A549 (cell line): Measurements from ENCODE around the gene RAB17. TPM values are rescaled to one million over a fixed set of nuclear protein-coding genes. Genes with fewer than 3 reads are reported as not detected.

ENCODE experiments used
- ATAC-seq, 2 experiments: fragments of 200-7000 bp in 1 of 2; fragments of >200 bp in 1 of 2; cut with Nextera tagmentation in 1 of 2; cut with Tn5 transposase in 1 of 2; 3 replicates each; pipeline versions ENCODE4 v1.8.0 to v1.9.1; 2018 to 2020; ENCODE audit warnings: mild to moderate bottlenecking in 1 of 2, moderate library complexity in 1 of 2
- CTCF ChIA-PET: fragments of 300-600 bp; sonication (Branson Sonifier 250); formaldehyde crosslinking; extraction: SDS; loops from one replicate; lab custom pipeline; 2021; ENCODE audit warnings: antibody characterized with exemption, inconsistent platforms; lab: Yijun Ruan, JAX
- POLR2A ChIA-PET: fragments of 350-600 bp; formaldehyde crosslinking; extraction: SDS; loops from one replicate; lab custom pipeline; 2021; ENCODE audit warnings: antibody characterized with exemption, inconsistent platforms; lab: Yijun Ruan, JAX
- DNase-seq, 2 experiments: peaks; one replicate each; pipeline versions ENCODE4 v3.0.0 to v3.0.0-alpha.2; 2011 to 2016; ENCODE audit warnings: low read depth in 1 of 2, low spot score in 1 of 2
- FAIRE-seq: peaks from 2 replicates; lab custom pipeline; 2011; peaks lifted over from hg19 to GRCh38; lab: Jason Lieb, UNC
- H3K27ac ChIP-seq, 2 experiments: fragments of >200 bp; sonication (Bioruptor Twin); formaldehyde crosslinking; 3 replicates each; pipeline ENCODE4 v1.5.1; 2016 to 2017
- H3K4me1 ChIP-seq: fragments of >200 bp; sonication (Bioruptor Twin); formaldehyde crosslinking; 3 replicates; pipeline ENCODE4 v1.6.1; 2016
- H3K4me2 ChIP-seq: fragments of >200 bp; sonication (Bioruptor Twin); formaldehyde crosslinking; 3 replicates; pipeline ENCODE4 v1.6.1; 2016
- H3K4me3 ChIP-seq: fragments of >200 bp; sonication (Bioruptor Twin); formaldehyde crosslinking; 3 replicates; pipeline ENCODE4 v1.5.1; 2016
- H3K9me3 ChIP-seq: fragments of >200 bp; sonication (Bioruptor Twin); formaldehyde crosslinking; 3 replicates; pipeline ENCODE4 v1.6.1; 2016
- CHD4 ChIP-seq: fragments of 200-600 bp; sonication (generic); IDR thresholded peaks from 2 replicates; pipeline ENCODE4 v1.6.1; 2016; ENCODE audit warnings: antibody characterized with exemption, mild to moderate bottlenecking, borderline replicate concordance
- ELK1 ChIP-seq: fragments of 150-350 bp; IDR thresholded peaks from 2 replicates; pipeline ENCODE4 v1.6.1; 2014; ENCODE audit warnings: low read depth, mild to moderate bottlenecking, low read length
- ESRRA ChIP-seq: fragments of 150-350 bp; IDR thresholded peaks from 2 replicates; pipeline ENCODE4 v1.6.1; 2014; ENCODE audit warnings: mild to moderate bottlenecking, low read length, borderline replicate concordance
- FOSL2 ChIP-seq, 2 experiments: fragments of 450-650 bp in 1 of 2; fragments of >200 bp in 1 of 2; sonication (Bioruptor Twin) in 1 of 2; formaldehyde crosslinking; IDR thresholded peaks; 2 replicates each; pipeline versions ENCODE4 v1.5.0 to v1.6.1; 2016 to 2020; ENCODE audit warnings: mild to moderate bottlenecking in 1 of 2, moderate library complexity in 1 of 2
- FOXS1 ChIP-seq: fragments of 250-450 bp; sonication (Bioruptor Pico); IDR thresholded peaks from 2 replicates; pipeline ENCODE4 v1.5.0; 2020; ENCODE audit warnings: mild to moderate bottlenecking, moderate library complexity
- HES2 ChIP-seq: fragments of >200 bp; sonication (Bioruptor Twin); formaldehyde crosslinking; IDR thresholded peaks from 2 replicates; pipeline ENCODE4 v1.6.1; 2016
- HOXA7 ChIP-seq: fragments of 250-450 bp; sonication (Bioruptor Pico); IDR thresholded peaks from 2 replicates; pipeline ENCODE4 v1.5.0; 2020; ENCODE audit warnings: mild to moderate bottlenecking, moderate library complexity
- HOXB5 ChIP-seq: fragments of 250-450 bp; sonication (Bioruptor Pico); IDR thresholded peaks from 2 replicates; pipeline ENCODE4 v1.5.0; 2020; ENCODE audit warnings: mild to moderate bottlenecking, moderate library complexity
- JUNB ChIP-seq: fragments of >200 bp; sonication (Bioruptor Twin); formaldehyde crosslinking; IDR thresholded peaks from 2 replicates; pipeline ENCODE4 v1.6.1; 2016
- MAFK ChIP-seq: fragments of 450-650 bp; IDR thresholded peaks from 2 replicates; pipeline ENCODE4 v1.6.1; 2014; ENCODE audit not compliant: partially characterized antibody
- MYC ChIP-seq: IDR thresholded peaks from 2 replicates; pipeline ENCODE4 v1.6.1; 2012; ENCODE audit warnings: mild to moderate bottlenecking, inconsistent platforms, low read length, improper control_type of control experiment, borderline replicate concordance
- NFE2L2 ChIP-seq: fragments of 150-350 bp; conservative IDR thresholded peaks from 2 replicates; pipeline ENCODE4 v1.6.1; 2014; ENCODE audit warnings: low read length
- NPAS2 ChIP-seq: fragments of 250-450 bp; sonication (Bioruptor Pico); IDR thresholded peaks from 2 replicates; pipeline ENCODE4 v1.8.0; 2022; ENCODE audit warnings: mild to moderate bottlenecking, moderate library complexity, borderline replicate concordance
- POLR2AphosphoS2 ChIP-seq: conservative IDR thresholded peaks from 2 replicates; pipeline ENCODE4 v1.6.1; 2012; ENCODE audit warnings: low read length, improper control_type of control experiment, inconsistent platforms
- SMC3 ChIP-seq: fragments of >200 bp; sonication (Bioruptor Twin); formaldehyde crosslinking; IDR thresholded peaks from 3 replicates; pipeline ENCODE4 v1.6.1; 2018; ENCODE audit warnings: inconsistent platforms
- SREBF2 ChIP-seq: fragments of 450-650 bp; IDR thresholded peaks from 2 replicates; pipeline ENCODE4 v1.6.1; 2014; ENCODE audit warnings: mild to moderate bottlenecking, moderate library complexity
- TFCP2L1 ChIP-seq: fragments of 250-450 bp; sonication (Bioruptor Pico); IDR thresholded peaks from 2 replicates; pipeline ENCODE4 v1.5.0; 2021; ENCODE audit warnings: mild to moderate bottlenecking
- ZNF302 ChIP-seq: fragments of 250-450 bp; sonication (Bioruptor Pico); IDR thresholded peaks from 2 replicates; pipeline ENCODE4 v1.9.0; 2021; ENCODE audit warnings: inconsistent platforms, mild to moderate bottlenecking, moderate library complexity
- WGBS: methylation state at CpG from one replicate; pipeline ENCODE4 v1.1.6; 2017; ENCODE audit errors: missing lambda C conversion rate; 5-methylcytosine and 5-hydroxymethylcytosine counted together
- polyA plus RNA-seq, 4 experiments: library from polyadenylated mRNA; depleted of rRNA in 3 of 4; stranded (reverse); fragments of >200 nt; fragmentation: RNase III in 1 of 4; extraction: RNeasy Plus Mini Kit Qiagen cat#74134 plus additional on column Dnase treatment in 1 of 4; gene quantifications; 2 replicates in 3 of 4; 3 replicates in 1 of 4; pipeline ENCODE4 v1.2.3, GENCODE V29; 2011 to 2017
- TF ChIP-seq, protein P1 (sequence below): IDR thresholded peaks from 2 replicates; pipeline ENCODE4 v1.6.1; 2012
- TF ChIP-seq, protein P2 (sequence below): fragments of 250-450 bp; sonication (Bioruptor Pico); IDR thresholded peaks from 2 replicates; pipeline ENCODE4 v1.5.0; 2021; ENCODE audit warnings: mild to moderate bottlenecking, moderate library complexity, borderline replicate concordance

Gene RAB17
- polyA plus RNA-seq, 2 of the 4 experiments (the other 2 are of a cell fraction): 0.44 to 2.2 TPM

GRCh38 chr2:237599465-237600110 is 9.1 kb upstream of the RAB17 start:
- H3K9me3 ChIP-seq: no peaks in the 10 kb centered on the region
- no peak overlapping the region for H3K4me2 ChIP-seq
- DNase-seq: no peak
- ATAC-seq: no peak
- 79% methylated on average over 9 of the region's 9 CpGs for WGBS
- CTCF ChIA-PET: interaction anchor here (4.4 kb wide), 1 partner anchor 27 kb away, joined by 19 read pairs; no protein-coding TSS in a partner anchor
- POLR2A ChIA-PET: no interaction called here
- H3K4me1 ChIP-seq: peaks cover 10% of the 10 kb centered on the region
- TF ChIP-seq NFE2L2 (no peak), MAFK (no peak), SMC3 (no peak), CHD4 (no peak), MYC (no peak), FOXS1 (CRISPR knock-in tag) (no peak), TFCP2L1 (CRISPR knock-in tag) (no peak), FOSL2 (IDR thresholded peaks at IDR 0.05) (no peak), FOSL2 (CRISPR knock-in tag; IDR thresholded peaks at IDR 0.05) (no peak), POLR2AphosphoS2 (no peak), HOXB5 (CRISPR knock-in tag) (no peak), HOXA7 (no peak), SREBF2 (no peak), ZNF302 (no peak), ELK1 (no peak)
- TF ChIP-seq, protein P1, sequence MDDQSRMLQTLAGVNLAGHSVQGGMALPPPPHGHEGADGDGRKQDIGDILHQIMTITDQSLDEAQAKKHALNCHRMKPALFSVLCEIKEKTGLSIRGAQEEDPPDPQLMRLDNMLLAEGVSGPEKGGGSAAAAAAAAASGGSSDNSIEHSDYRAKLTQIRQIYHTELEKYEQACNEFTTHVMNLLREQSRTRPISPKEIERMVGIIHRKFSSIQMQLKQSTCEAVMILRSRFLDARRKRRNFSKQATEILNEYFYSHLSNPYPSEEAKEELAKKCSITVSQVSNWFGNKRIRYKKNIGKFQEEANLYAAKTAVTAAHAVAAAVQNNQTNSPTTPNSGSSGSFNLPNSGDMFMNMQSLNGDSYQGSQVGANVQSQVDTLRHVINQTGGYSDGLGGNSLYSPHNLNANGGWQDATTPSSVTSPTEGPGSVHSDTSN: no peak
- TF ChIP-seq, protein P2, sequence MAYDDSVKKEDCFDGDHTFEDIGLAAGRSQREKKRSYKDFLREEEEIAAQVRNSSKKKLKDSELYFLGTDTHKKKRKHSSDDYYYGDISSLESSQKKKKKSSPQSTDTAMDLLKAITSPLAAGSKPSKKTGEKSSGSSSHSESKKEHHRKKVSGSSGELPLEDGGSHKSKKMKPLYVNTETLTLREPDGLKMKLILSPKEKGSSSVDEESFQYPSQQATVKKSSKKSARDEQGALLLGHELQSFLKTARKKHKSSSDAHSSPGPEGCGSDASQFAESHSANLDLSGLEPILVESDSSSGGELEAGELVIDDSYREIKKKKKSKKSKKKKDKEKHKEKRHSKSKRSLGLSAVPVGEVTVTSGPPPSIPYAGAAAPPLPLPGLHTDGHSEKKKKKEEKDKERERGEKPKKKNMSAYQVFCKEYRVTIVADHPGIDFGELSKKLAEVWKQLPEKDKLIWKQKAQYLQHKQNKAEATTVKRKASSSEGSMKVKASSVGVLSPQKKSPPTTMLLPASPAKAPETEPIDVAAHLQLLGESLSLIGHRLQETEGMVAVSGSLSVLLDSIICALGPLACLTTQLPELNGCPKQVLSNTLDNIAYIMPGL: no peak
- no peak overlapping the region for H3K27ac ChIP-seq
- H3K4me3 ChIP-seq: no peak overlapping the region
- no peak for FAIRE-seq

DNA sequence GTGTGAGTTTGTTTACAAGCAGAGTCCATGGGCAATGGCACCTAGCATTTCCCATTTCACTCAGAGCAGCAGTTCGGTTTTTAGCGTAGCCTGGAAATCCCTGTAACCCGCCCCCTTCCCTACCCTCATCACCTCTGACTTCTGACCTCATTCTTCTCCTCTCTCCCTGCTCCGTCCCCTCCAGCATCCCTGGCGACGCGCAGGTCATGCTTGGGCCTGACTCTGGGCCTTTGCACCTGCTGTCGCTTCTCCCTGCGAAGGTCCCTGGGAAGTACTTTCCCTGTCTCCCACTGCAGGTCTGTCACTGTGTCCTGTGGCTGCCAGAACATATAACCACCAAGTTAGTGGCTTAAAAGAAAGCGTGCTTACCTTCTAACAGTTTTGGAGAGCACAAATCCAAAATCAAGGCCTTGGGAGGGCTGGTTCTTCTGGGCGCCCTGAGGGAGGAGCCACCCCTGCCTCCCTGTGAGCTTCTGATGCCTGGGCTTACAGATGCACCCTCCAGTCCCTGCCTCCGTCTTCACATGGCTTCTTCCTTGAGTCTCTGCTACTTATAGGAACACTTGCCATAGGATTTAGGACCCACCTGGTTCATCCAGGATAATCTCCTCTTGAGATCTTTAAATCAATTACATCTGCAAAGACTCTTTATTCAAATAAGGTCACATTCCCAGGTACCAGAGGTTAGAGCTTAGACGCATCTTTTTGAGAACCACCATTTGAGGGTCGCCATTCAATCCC is 8.1 kb upstream of the RAB17 start:
- Histone ChIP-seq H3K27ac (no peak overlapping the region), H3K4me1 (peaks cover 16% of the 10 kb centered on the region), H3K4me2 (no peak overlapping the region), H3K9me3 (no peaks in the 10 kb centered on the region), H3K4me3 (no peak overlapping the region)
- POLR2A ChIA-PET: no interaction called here
- TF ChIP-seq HES2: no peak
- TF ChIP-seq ESRRA: no peak
- TF ChIP-seq NFE2L2: no peak
- no peak for TF ChIP-seq JUNB
- no peak for TF ChIP-seq NPAS2 (CRISPR knock-in tag)
- CTCF ChIA-PET: interaction anchor here (0.6 kb wide), 1 partner anchor 794 kb away, joined by 3 read pairs; no protein-coding TSS in a partner anchor
- WGBS: 79% methylated on average over 14 of the region's 14 CpGs
- ATAC-seq: no peak
- FAIRE-seq: no peak
- no peak for DNase-seq
